H1 (cell line): ENCODE measurements around the gene WBP1L. TPM values are rescaled to one million over a fixed set of nuclear protein-coding genes. Genes with fewer than 3 reads are reported as not detected.
A peak's percentile ranks its signal among the peaks of the same experiment; 100 is the strongest.

ENCODE experiments used
- CTCF ChIA-PET: fragments of 300-600 bp; sonication (Branson Sonifier 250); formaldehyde crosslinking; loops from one replicate; lab custom pipeline; 2021; ENCODE audit not compliant: partially characterized antibody; lab: Charles Lee
- POLR2A ChIA-PET: fragments of 300-600 bp; sonication (Branson Sonifier 250); formaldehyde crosslinking; loops from one replicate; lab custom pipeline; 2021; ENCODE audit warnings: inconsistent platforms; ENCODE audit not compliant: partially characterized antibody; lab: Charles Lee
- DNase-seq, 2 experiments: peaks; one replicate each; pipeline versions ENCODE4 v3.0.0 to v3.0.0-alpha.2; 2010 to 2022; ENCODE audit warnings: low spot score in 2 of 2, low read depth in 1 of 2, mixed read lengths in 1 of 2
- FAIRE-seq: peaks from 2 replicates; lab custom pipeline; 2011; peaks lifted over from hg19 to GRCh38; lab: Jason Lieb, UNC
- H2AFZ ChIP-seq: 2 replicates; pipeline ENCODE4 v1.8.1; 2012; ENCODE audit warnings: low read length, inconsistent platforms
- H2AK5ac ChIP-seq: 2 replicates; pipeline ENCODE4 v1.6.1; 2013; ENCODE audit warnings: low read depth, low read length
- H2BK120ac ChIP-seq: replicated peaks from 2 replicates; pipeline ENCODE3; 2013; ENCODE audit warnings: low read depth, low read length, inconsistent platforms
- H2BK12ac ChIP-seq: 2 replicates; pipeline ENCODE4 v1.6.1; 2013; ENCODE audit warnings: low read depth, low read length
- H2BK15ac ChIP-seq: 2 replicates; pipeline ENCODE4 v1.6.1; 2013; ENCODE audit warnings: low read length
- H2BK20ac ChIP-seq: 2 replicates; pipeline ENCODE4 v1.6.1; 2013; ENCODE audit warnings: low read length
- H2BK5ac ChIP-seq: 2 replicates; pipeline ENCODE4 v1.6.1; 2013; ENCODE audit warnings: low read depth, low read length
- H3K14ac ChIP-seq: 2 replicates; pipeline ENCODE4 v1.6.1; 2013; ENCODE audit warnings: inconsistent platforms; ENCODE audit not compliant: insufficient read length
- H3K18ac ChIP-seq: 2 replicates; pipeline ENCODE4 v1.6.1; 2013; ENCODE audit warnings: low read length; ENCODE audit errors: extremely low read depth
- H3K23ac ChIP-seq: 2 replicates; pipeline ENCODE4 v1.6.1; 2013; ENCODE audit warnings: inconsistent platforms; ENCODE audit not compliant: insufficient read length
- H3K23me2 ChIP-seq: 2 replicates; pipeline ENCODE4 v1.6.1; 2013; ENCODE audit warnings: low read depth, low read length
- H3K27ac ChIP-seq: 2 replicates; pipeline ENCODE4 v1.6.1; 2011; ENCODE audit warnings: low read depth, low read length, inconsistent platforms
- H3K27me3 ChIP-seq, 4 experiments: replicated peaks in 1 of 4; 1 replicate in 1 of 4; 2 replicates in 3 of 4; pipeline versions ENCODE4 v1.6.1 to v1.8.1; 2011 to 2013; ENCODE audit warnings: low read length in 3 of 4, mild to moderate bottlenecking in 3 of 4, inconsistent platforms in 2 of 4, mixed read lengths in 2 of 4, moderate library complexity in 1 of 4; ENCODE audit not compliant: control insufficient read depth in 3 of 4, insufficient read depth in 3 of 4; ENCODE audit errors: extremely low read depth in 1 of 4
- H3K36me3 ChIP-seq, 4 experiments: 2 replicates each; pipeline versions ENCODE4 v1.6.1 to v1.8.1; 2011 to 2013; ENCODE audit warnings: mild to moderate bottlenecking in 4 of 4, low read length in 3 of 4, moderate library complexity in 2 of 4, control low read depth in 1 of 4, inconsistent platforms in 1 of 4; ENCODE audit not compliant: insufficient read depth in 4 of 4, control insufficient read depth in 2 of 4
- H3K4ac ChIP-seq: replicated peaks from 2 replicates; pipeline ENCODE3; 2013; ENCODE audit warnings: low read length, low read depth, mixed read lengths, inconsistent platforms; ENCODE audit not compliant: insufficient read length
- H3K4me1 ChIP-seq, 4 experiments: replicated peaks in 1 of 4; 1 replicate in 1 of 4; 2 replicates in 3 of 4; pipeline versions ENCODE4 v1.6.1 to v1.8.1; 2011 to 2013; ENCODE audit warnings: low read length in 3 of 4, inconsistent platforms in 2 of 4, mixed read lengths in 1 of 4; ENCODE audit not compliant: insufficient read depth in 4 of 4, control insufficient read depth in 3 of 4
- H3K4me2 ChIP-seq, 2 experiments: 2 replicates each; pipeline versions ENCODE4 v1.6.1 to v1.8.1; 2011 to 2013; ENCODE audit warnings: low read depth in 2 of 2, low read length in 2 of 2, control low read depth in 1 of 2, inconsistent platforms in 1 of 2, mild to moderate bottlenecking in 1 of 2; ENCODE audit not compliant: insufficient read depth in 1 of 2
- H3K4me3 ChIP-seq, 4 experiments: fragments of 200-600, 300-600 bp in 1 of 4; sonication (generic), shearing (Covaris generic), sonication (Bioruptor Twin) in 1 of 4; 2 replicates each; pipeline versions ENCODE4 v1.5.1 to v1.8.1; 2011 to 2016; ENCODE audit warnings: low read length in 4 of 4, low read depth in 3 of 4, control low read depth in 2 of 4, inconsistent platforms in 2 of 4, mild to moderate bottlenecking in 2 of 4, mixed read lengths in 1 of 4, moderate library complexity in 1 of 4; ENCODE audit not compliant: insufficient read depth in 2 of 4; ENCODE audit errors: extremely low read depth in 1 of 4
- H3K56ac ChIP-seq: replicated peaks from 2 replicates; pipeline ENCODE3; 2013; ENCODE audit warnings: low read depth, mild to moderate bottlenecking, mixed read lengths, low read length, inconsistent platforms; ENCODE audit not compliant: insufficient read length
- H3K79me1 ChIP-seq: 2 replicates; pipeline ENCODE4 v1.6.1; 2013; ENCODE audit warnings: low read depth, low read length, control low read depth
- H3K79me2 ChIP-seq, 2 experiments: 2 replicates each; pipeline versions ENCODE4 v1.6.1 to v1.8.1; 2012 to 2013; ENCODE audit warnings: low read length in 2 of 2, mild to moderate bottlenecking in 2 of 2, inconsistent platforms in 1 of 2; ENCODE audit not compliant: insufficient read depth in 2 of 2, control insufficient read depth in 1 of 2
- H3K9ac ChIP-seq, 4 experiments: replicated peaks in 1 of 4; 1 replicate in 1 of 4; 2 replicates in 3 of 4; pipeline versions ENCODE4 v1.6.1 to v1.8.1; 2011 to 2013; ENCODE audit warnings: low read depth in 3 of 4, low read length in 3 of 4, control low read depth in 2 of 4, mild to moderate bottlenecking in 2 of 4, moderate library complexity in 2 of 4, inconsistent platforms in 1 of 4; ENCODE audit errors: extremely low read depth in 1 of 4
- H3K9me3 ChIP-seq, 2 experiments: 2 replicates each; pipeline versions ENCODE4 v1.6.1 to v1.8.1; 2012 to 2013; ENCODE audit warnings: mild to moderate bottlenecking in 2 of 2, moderate library complexity in 2 of 2, control low read depth in 1 of 2, inconsistent platforms in 1 of 2, low read depth in 1 of 2, low read length in 1 of 2, mixed read lengths in 1 of 2; ENCODE audit not compliant: insufficient read depth in 2 of 2
- H4K20me1 ChIP-seq, 2 experiments: replicated peaks in 1 of 2; 2 replicates each; pipeline versions ENCODE3 to v1.8.1; 2011 to 2013; ENCODE audit warnings: inconsistent platforms in 2 of 2, low read length in 2 of 2, mild to moderate bottlenecking in 1 of 2; ENCODE audit not compliant: insufficient read depth in 2 of 2, control insufficient read depth in 1 of 2
- H4K5ac ChIP-seq: 2 replicates; pipeline ENCODE4 v1.6.1; 2013; ENCODE audit warnings: low read length, low read depth, mixed read lengths, inconsistent platforms; ENCODE audit not compliant: insufficient read length
- H4K8ac ChIP-seq: 2 replicates; pipeline ENCODE4 v1.8.0; 2013; ENCODE audit warnings: mild to moderate bottlenecking, moderate library complexity, low read length, inconsistent platforms; ENCODE audit not compliant: insufficient read depth; ENCODE audit errors: extremely low read depth
- H4K91ac ChIP-seq: replicated peaks from 2 replicates; pipeline ENCODE3; 2013; ENCODE audit warnings: low read length, mixed read lengths, inconsistent platforms; ENCODE audit not compliant: insufficient read length
- ASH2L ChIP-seq: fragments of 200-600, 300-600 bp; sonication (generic); IDR thresholded peaks from one replicate; pipeline ENCODE4 v1.7.1; 2017; ENCODE audit warnings: low read length
- GABPA ChIP-seq: IDR thresholded peaks from 2 replicates; pipeline ENCODE4 v1.6.1; 2011; ENCODE audit warnings: mild to moderate bottlenecking, low read length, moderate library complexity, borderline replicate concordance; ENCODE audit not compliant: insufficient read depth
- HDAC2 ChIP-seq, 2 experiments: fragments of 300-600 bp in 1 of 2; sonication (generic) in 1 of 2; IDR thresholded peaks; 2 replicates each; pipeline ENCODE4 v1.6.1; 2011 to 2012; ENCODE audit warnings: low read depth in 2 of 2, low read length in 2 of 2, mild to moderate bottlenecking in 2 of 2, moderate library complexity in 2 of 2, borderline replicate concordance in 1 of 2, inconsistent platforms in 1 of 2
- HDAC6 ChIP-seq: IDR thresholded peaks from one replicate; pipeline ENCODE4 v1.7.1; 2012; ENCODE audit warnings: low read depth, mild to moderate bottlenecking, inconsistent platforms, low read length, moderate library complexity
- POLR2AphosphoS5 ChIP-seq: IDR thresholded peaks from 2 replicates; pipeline ENCODE4 v1.6.1; 2011; ENCODE audit warnings: low read depth, low read length
- RBBP5 ChIP-seq: IDR thresholded peaks from 2 replicates; pipeline ENCODE4 v1.7.1; 2012; ENCODE audit warnings: low read depth, mild to moderate bottlenecking, inconsistent platforms, low read length, moderate library complexity, borderline replicate concordance
- SAP30 ChIP-seq: fragments of 300-600 bp; sonication (generic); IDR thresholded peaks from 2 replicates; pipeline ENCODE4 v1.7.1; 2012; ENCODE audit warnings: low read length, moderate library complexity, mild to moderate bottlenecking, inconsistent platforms; ENCODE audit not compliant: insufficient read depth, insufficient replicate concordance
- SP2 ChIP-seq: IDR thresholded peaks from 2 replicates; pipeline ENCODE4 v1.6.1; 2012; ENCODE audit warnings: mild to moderate bottlenecking, low read length, inconsistent platforms
- SRF ChIP-seq: IDR thresholded peaks from 2 replicates; pipeline ENCODE4 v1.6.1; 2011; ENCODE audit warnings: mild to moderate bottlenecking, low read depth, low read length, moderate library complexity
- TAF1 ChIP-seq: IDR thresholded peaks from 2 replicates; pipeline ENCODE4 v1.6.1; 2011; ENCODE audit warnings: mild to moderate bottlenecking, low read depth, low read length
- WGBS, 2 experiments: shearing (Covaris generic) in 1 of 2; methylation state at CpG; one replicate each; pipeline versions ENCODE4 v1.1.6 to v1.1.7; 2013 to 2015; ENCODE audit warnings: low lambda C conversion rate in 2 of 2, mixed read lengths in 2 of 2, inconsistent platforms in 1 of 2, low coverage in 1 of 2, missing lambda C conversion rate in 1 of 2; ENCODE audit not compliant: insufficient replicate concordance in 2 of 2, insufficient coverage in 1 of 2, insufficient read length in 1 of 2; ENCODE audit errors: extremely low coverage in 1 of 2, missing lambda C conversion rate in 1 of 2; 5-methylcytosine and 5-hydroxymethylcytosine counted together
- polyA plus RNA-seq, 7 experiments: library from polyadenylated mRNA; depleted of rRNA in 3 of 7; stranded (reverse) in 5 of 7; unstranded in 2 of 7; fragments of >200 nt in 5 of 7; fragments of 200-250 nt in 2 of 7; gene quantifications; 1 replicate in 5 of 7; 2 replicates in 1 of 7; 4 replicates in 1 of 7; pipeline versions ENCODE4 v1.2.1 to v1.2.3, GENCODE V29; 2011 to 2013; ENCODE audit warnings: missing spikeins in 2 of 7, mixed read lengths in 2 of 7
- total RNA-seq: library from RNA; stranded (reverse); fragmentation: NEBNext Ultra II Directional; extraction: Animal tissue kit (Norgen Biotek cat#: 25700); gene quantifications from 2 replicates; pipeline ENCODE4 v1.2.1, GENCODE V29; 2021

WBP1L gene
- total and polyA plus RNA-seq, 2 of the 8 experiments (the other 6 are each of a cell fraction or from before 2014, with no cell fraction given): 26.6 to 29.9 TPM

DNA sequence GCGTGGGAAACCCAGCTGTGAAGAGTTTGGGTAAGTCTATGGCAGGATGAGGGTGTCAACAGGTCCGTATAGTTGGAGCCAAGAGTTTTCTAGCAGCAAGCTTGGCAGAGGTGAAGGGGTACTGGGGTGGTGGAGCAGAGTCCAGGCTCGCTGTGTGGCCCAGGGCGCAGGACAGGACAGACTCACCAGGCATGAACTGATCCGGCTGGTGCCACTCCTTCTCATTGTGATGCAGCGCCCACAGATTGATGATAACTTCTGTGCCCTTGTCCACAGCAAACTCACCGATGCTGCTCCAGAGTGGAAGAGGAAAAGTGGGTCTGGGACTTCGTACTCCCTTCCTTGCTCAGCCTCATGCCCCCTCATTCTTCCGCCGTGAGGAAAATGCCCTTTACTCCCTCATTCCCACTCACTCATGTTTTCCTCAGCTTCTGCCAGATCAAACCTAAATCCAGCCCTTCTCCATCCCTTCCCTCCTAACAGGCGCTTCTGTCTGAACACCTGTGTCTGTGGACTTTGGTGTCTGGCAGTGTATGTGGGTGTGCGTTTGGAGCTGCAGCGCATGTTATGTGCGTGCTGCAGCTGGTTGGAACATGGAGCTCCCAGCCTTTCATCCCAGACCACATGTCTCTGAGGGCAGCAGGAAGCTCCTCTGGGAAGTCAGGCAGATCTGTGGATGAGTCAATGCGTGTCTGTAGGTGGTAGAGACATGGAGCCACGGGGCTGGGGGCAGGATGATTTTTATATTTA is 87.7 kb downstream of the WBP1L start:
- Histone ChIP-seq H3K4me1 (0 out of 7 replicates have a peak, but pooled peaks cover 0 to 2% (median 0%) of the 10 kb centered on the region in 4 experiments), H3K4ac (no peak overlapping the region), H2BK20ac (no peak overlapping the region), H2BK15ac (0 out of 2 replicates have a peak overlapping the region, but pooled peaks have one; percentile 29), H4K20me1 (no peaks in the 10 kb centered on the region), H3K27me3 (no peaks in the 10 kb centered on the region; a peak in 1 of 7 replicates), H3K9me3 (no peaks in the 10 kb centered on the region), H3K23ac (no peak overlapping the region), H4K5ac (no peak overlapping the region), H3K9ac (peak overlapping the region in 1 of 4 experiments; percentile 26; a peak in 1 of 7 replicates), H2AFZ (no peak overlapping the region), H3K23me2 (no peaks in the 10 kb centered on the region; the same call in 1 of the 2 replicates), H3K4me2 (no peak overlapping the region), H2BK5ac (no peak overlapping the region), H3K4me3 (no peak overlapping the region), H2BK12ac (no peak overlapping the region), H3K79me2 (no peaks in the 10 kb centered on the region), H2AK5ac (no peak overlapping the region), H4K91ac (no peak overlapping the region), H4K8ac (no peak overlapping the region), H3K14ac (no peak overlapping the region), H3K36me3 (no peaks in the 10 kb centered on the region), H3K18ac (no peak overlapping the region), H3K56ac (no peak overlapping the region), H3K79me1 (no peaks in the 10 kb centered on the region), H2BK120ac (no peak overlapping the region), H3K27ac (no peak overlapping the region)
- ChIA-PET CTCF (interaction anchor here (0.6 to 11.3 kb wide), 10 partner anchors 19 to 1547 kb away, joined by 3 to 118 read pairs (median 3); no protein-coding TSS in a partner anchor), POLR2A (interaction anchor here (0.9 to 1.4 kb wide), 2 partner anchors 86 to 88 kb away, joined by 3 read pairs; partner anchors contain the start of genes CNNM2 and WBP1L)
- DNase-seq (no peak), FAIRE-seq (no peak)
- WGBS, 2 experiments: 89% methylated on average over 16 of the region's 16 CpGs; no CpG with 5 or more reads in 1 of the 2 experiments
- TF ChIP-seq SAP30 (no peak), HDAC6 (no peak), POLR2AphosphoS5 (no peak), ASH2L (no peak), RBBP5 (no peak), GABPA (no peak), SRF (no peak), TAF1 (no peak), SP2 (no peak), HDAC2 (IDR thresholded peaks at IDR 0.05; ENCODE audit: borderline replicate concordance in 1 of 2, low read depth in 2 of 2, low read length in 2 of 2) (no peak)
